ENCODE results near the gene PUS10. TPM values are rescaled to one million over a fixed set of nuclear protein-coding genes. Genes with fewer than 3 reads are reported as not detected.

Gene PUS10
- total and polyA plus RNA-seq, 2 of the 13 experiments (the other 11 are each of a cell fraction or from before 2014, with no cell fraction given), result 41.4 to 44.3 TPM

- TF ChIP-seq ZNF337 (CRISPR knock-in tag; IDR thresholded peaks at IDR 0.05; ENCODE audit: borderline replicate concordance, low read depth), result no peak
- no peak for TF ChIP-seq ZNF572 (CRISPR knock-in tag; IDR thresholded peaks at IDR 0.05)
- 0 out of 2 replicates have a peak, but pooled peaks have one; percentile 65 for TF ChIP-seq ISX (CRISPR knock-in tag; conservative IDR thresholded peaks at IDR 0.05)
- no peak for TF ChIP-seq REPIN1 (CRISPR knock-in tag; IDR thresholded peaks at IDR 0.05; ENCODE audit: borderline replicate concordance, low read depth)
- no peak for TF ChIP-seq ZBTB37 (CRISPR knock-in tag; IDR thresholded peaks at IDR 0.05)
- TF ChIP-seq WIZ (CRISPR knock-in tag; IDR thresholded peaks at IDR 0.05), result no peak
- no peak for TF ChIP-seq BORCS8-MEF2B (CRISPR knock-in tag; IDR thresholded peaks at IDR 0.05)
- no peak for TF ChIP-seq GATAD1 (CRISPR knock-in tag; IDR thresholded peaks at IDR 0.05)
Measured at GRCh38 chr2:61018318-61018755, 282 bp upstream of the PUS10 start (continued).

GRCh38 chr2:61017003-61017555 is 976 bp downstream of the PUS10 start:
- WGBS (ENCODE audit: low lambda C conversion rate), result under 1% methylated on average over 27 of the region's 27 CpGs
- peak; percentile 63 for ATAC-seq
- no peak for TF ChIP-seq SCMH1 (CRISPR knock-in tag; IDR thresholded peaks at IDR 0.05; ENCODE audit: borderline replicate concordance)
- peak; percentile 10; the same call in 1 of the 2 replicates for TF ChIP-seq ZBED4 (CRISPR knock-in tag; IDR thresholded peaks at IDR 0.05; ENCODE audit: borderline replicate concordance)
- TF ChIP-seq KDM3A (CRISPR knock-in tag; IDR thresholded peaks at IDR 0.05; ENCODE audit: low read depth), result no peak; the same call in 1 of the 2 replicates
- TF ChIP-seq MBD4 (IDR thresholded peaks at IDR 0.05; ENCODE audit: borderline replicate concordance, low read length), result peak; percentile 87; the same call in 1 of the 2 replicates
- TF ChIP-seq RFXANK (CRISPR knock-in tag; IDR thresholded peaks at IDR 0.05), result no peak
- TF ChIP-seq HIVEP1 (CRISPR knock-in tag; IDR thresholded peaks at IDR 0.05), result no peak
- TF ChIP-seq ZNF34 (CRISPR knock-in tag; IDR thresholded peaks at IDR 0.05; ENCODE audit: borderline replicate concordance), result peak; percentile 91; the same call in 1 of the 2 replicates
- no peak for TF ChIP-seq CEBPB (IDR thresholded peaks at IDR 0.05; ENCODE audit: borderline replicate concordance, low read depth, low read length)
- peak; percentile 48; the same call in 1 of the 2 replicates for TF ChIP-seq ZBTB42 (CRISPR knock-in tag; IDR thresholded peaks at IDR 0.05)

More at GRCh38 chr2:61017003-61017555, 976 bp downstream of the PUS10 start:
- no peak for FAIRE-seq
- Histone ChIP-seq H4K20me1 (ENCODE audit: insufficient read depth, low read length) (0 out of 2 replicates have a peak, but pooled peaks cover 3% of the 10 kb centered on the region), H2AFZ (ENCODE audit: low read length) (peak overlapping the region; percentile 50), H3K4me1 (ENCODE audit: insufficient read depth, low read length) (peaks cover 60% of the 10 kb centered on the region), H3K4me3 (replicated peaks in 1 of 3; ENCODE audit: insufficient read depth in 1 of 3, low read depth in 2 of 3, low read length in 3 of 3) (peak overlapping the region; percentile 74 to 94 (median 93)), H3K27me3 (ENCODE audit: control insufficient read depth in 1 of 2, insufficient read depth in 2 of 2, low read length in 2 of 2) (no peaks in the 10 kb centered on the region; a peak in 1 of 5 replicates), H3K9me3 (ENCODE audit: low read length) (no peaks in the 10 kb centered on the region), H3K36me3 (replicated peaks in 1 of 2; ENCODE audit: control insufficient read depth in 1 of 2, insufficient read depth in 2 of 2, low read length in 2 of 2) (peaks cover 2 to 29% of the 10 kb centered on the region in 2 experiments; a peak in 2 of 5 replicates), H3K79me2 (ENCODE audit: insufficient read depth, low read length) (peaks cover 92% of the 10 kb centered on the region), H3K27ac (ENCODE audit: extremely low read length, insufficient read depth, low read length) (peak overlapping the region; percentile 99), H3K4me2 (ENCODE audit: low read depth, low read length) (peak overlapping the region; percentile 83), H3K9ac (ENCODE audit: insufficient read depth, low read depth, low read length) (peak overlapping the region; percentile 97)
- POLR2A ChIA-PET, result interaction anchor here (0.5 to 2.9 kb wide), 5 partner anchors 10 to 599 kb away, joined by 3 to 20 read pairs (median 6); partner anchors contain the start of gene SANBR
- CTCF ChIA-PET (ENCODE audit: low intra/inter-chr PET ratio, low total read pairs), result no interaction called here
- DNase-seq (ENCODE audit: low spot score), result peak; percentile 55
- intact Hi-C loops (cut with micrococcal nuclease; ENCODE audit: unreplicated experiment), result loop anchor here (2.0 to 10.0 kb wide), 3 partner anchors 128 to 160 kb away; partner anchors contain the start of gene REL
- in situ Hi-C loops (cut with HindIII; ENCODE audit: extremely low pct_ligation_motif_present, low pct_unique_long_range_greater_than_20kb), result no loop called here
- no TSS peak for BruUV-seq (replicated peaks)

Measured in HepG2 (cell line).